NOMO-1 treated with DMSO at 0.1 percent for 48 hours (cell line): ENCODE measurements around the gene SCYL2.

Experiments
- DNase-seq: peaks from one replicate; lab custom pipeline; 2025; ENCODE audit not compliant: unreplicated experiment; lab: John Stamatoyannopoulos, UW

SCYL2 gene

DNA sequence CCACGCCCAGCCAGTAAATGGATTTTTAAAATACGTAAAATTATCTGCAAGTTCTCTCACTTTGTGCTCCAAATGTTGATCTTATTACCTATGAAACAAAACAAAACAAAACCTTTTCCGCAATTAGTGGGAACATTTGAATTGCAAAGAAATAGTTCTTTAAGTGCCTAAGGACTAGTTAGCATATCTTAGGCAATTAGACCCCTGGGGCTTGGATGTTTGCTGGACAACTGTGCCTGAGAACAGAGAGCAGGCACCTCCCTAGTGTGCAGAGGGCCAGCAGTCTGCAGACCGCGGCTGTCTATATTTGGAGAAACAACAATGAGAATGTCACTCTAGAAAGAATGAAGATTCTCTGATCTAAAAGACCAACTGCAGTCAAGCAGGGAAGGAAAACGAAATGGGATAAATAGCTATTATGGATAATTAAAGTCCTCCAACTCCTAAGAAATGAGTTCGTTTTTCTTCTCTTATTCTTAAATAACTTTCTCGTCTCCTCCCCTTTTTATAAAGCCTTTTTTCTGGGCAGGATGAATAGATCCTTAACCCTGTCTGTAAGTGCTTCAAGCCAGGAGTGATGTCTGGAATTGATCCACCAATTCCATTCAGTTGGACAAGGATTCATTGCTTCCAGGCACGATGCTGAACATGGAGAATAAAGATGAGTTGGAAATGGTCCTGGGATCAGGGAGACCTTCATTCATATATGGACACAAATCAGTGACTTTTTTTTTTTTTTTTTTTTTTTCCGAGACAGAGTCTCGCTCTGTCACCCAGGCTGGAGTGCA is 106.1 kb downstream of the SCYL2 start:
- no peak for DNase-seq

DNA sequence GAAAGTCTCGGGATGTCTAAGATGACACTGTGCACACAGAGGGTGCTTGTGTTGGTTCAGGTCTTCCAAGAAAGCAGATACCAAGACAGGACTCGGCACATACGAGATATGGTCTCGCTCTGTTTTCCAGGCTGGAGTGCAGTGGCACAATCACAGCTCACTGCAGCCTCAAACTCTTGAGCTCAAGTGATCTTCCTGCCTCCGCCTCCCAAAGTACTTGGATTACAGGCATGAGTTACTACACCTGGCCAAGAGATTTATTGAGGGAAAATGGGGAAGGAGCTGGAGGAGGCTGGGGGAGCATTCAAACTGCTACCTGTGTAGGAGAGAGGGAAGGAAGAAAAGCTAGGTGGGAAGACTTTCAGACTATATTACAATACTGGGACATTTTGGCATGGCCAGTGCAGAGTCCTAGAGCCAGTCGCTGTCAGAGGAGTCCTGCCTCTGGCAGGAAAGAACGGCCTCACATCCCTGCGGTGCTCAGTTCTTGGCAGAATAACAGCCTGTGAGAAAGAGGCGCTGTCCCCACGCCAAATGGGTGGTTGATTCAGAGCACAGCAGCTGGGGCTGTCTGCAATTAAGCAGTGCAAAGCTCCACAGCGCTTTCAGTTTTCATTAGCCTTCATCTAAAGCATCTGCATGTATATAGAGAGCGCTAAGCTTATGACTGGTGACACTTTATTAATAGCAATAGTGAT is 108.2 kb downstream of the SCYL2 start:
- DNase-seq = no peak

DNA sequence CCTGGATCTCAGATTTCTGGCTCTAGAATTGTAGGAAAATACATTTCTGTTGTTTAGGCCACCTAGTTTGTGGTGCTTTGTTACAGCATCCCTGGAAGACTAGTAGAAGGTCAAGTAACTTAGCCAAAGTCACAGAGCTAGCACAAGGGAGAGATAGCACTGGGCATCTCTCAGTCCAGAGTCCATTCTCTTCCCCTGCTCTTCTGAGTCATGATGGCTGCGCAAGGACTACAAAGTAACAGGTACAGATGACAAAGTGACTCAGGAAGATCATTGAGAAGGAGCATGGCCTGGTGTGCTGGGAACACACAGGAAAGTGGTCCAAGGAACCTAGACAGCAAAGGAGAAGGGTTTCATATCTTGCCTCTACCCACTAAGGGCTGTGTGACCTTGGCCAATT is 109.2 kb downstream of the SCYL2 start:
- DNase-seq = no peak

DNA sequence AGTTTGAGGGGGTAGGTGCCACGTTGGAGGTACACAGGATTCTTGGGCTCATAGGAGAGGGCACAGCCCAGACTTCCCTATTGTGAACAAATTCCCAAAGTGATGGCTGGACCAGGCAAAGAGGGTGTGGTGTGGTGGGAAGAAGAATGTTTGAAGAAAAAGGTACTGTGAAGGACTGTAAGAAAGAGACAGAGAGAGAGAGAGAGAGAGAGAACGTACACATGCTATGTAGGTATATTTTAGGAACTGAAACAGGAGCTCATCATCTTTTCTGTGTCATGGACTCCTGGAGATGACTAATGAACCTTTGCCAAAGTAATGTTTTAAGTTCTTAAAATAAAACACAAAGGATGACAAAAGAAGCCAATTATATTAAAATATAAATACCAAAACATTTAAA is 114.4 kb downstream of the SCYL2 start:
- DNase-seq = no peak

DNA sequence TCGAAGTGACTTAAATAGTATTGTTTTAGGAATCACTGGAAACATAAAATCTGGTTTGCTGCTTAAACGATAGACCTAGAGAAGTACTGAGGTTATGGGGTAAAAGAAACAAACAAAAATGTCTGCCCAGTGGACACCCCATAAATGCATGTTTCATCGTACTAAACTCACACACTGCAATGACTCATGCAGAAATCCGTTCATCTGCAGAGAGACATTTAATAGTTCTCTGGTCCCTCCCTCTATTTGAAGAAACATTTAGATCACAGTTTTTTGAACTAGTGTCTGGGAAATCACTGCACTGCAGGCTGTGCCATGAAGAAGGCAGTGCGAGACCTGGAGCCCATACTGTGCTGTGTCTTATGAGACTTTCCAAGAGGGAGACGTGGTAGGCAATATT is 115.4 kb downstream of the SCYL2 start:
- DNase-seq = no peak

DNA sequence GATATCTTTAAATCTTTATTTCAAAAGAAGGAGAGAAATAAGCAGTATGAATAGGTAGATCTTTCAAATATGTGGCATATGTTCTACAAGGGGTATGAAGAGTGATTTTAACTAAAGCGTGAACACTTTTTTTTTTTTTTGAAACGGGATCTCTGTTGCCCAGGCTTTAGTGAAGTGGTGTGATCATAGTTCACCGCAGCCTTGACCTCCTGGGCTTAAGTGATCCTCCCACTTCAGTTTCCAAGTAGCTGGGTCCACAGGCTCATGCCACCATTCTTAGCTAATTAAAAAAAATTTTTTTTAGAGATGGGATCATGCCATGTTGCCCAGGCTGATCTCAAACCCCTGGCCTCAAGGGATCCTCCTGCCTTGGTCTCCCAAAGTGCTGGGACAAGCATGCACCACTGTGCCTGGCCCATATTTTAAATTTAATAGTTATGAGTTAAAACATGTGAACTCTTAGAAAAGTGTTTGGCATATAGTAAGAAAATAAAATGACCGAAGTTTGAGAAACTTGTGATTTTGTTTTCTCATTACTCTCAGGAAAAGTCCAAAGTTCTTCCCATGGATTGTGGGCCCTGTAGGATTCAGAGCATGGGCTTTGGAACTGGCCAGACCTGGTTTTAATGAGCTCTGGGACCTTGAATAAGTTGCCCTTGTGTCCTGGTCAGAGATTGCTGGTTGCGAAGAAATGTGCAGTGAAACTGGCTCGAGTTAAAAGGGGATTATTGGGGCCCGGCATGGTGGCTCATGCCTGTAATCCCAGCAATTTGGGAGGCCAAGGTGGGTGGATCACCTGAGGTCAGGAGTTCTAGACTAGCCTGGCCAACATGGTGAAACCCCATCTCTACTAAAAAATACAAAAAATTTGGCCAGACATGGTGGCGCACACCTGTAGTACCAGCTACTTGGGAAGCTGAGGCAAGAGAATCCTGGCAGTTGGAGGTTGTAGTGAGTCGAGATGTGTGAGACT is 116.9 kb downstream of the SCYL2 start:
- no peak for DNase-seq

DNA sequence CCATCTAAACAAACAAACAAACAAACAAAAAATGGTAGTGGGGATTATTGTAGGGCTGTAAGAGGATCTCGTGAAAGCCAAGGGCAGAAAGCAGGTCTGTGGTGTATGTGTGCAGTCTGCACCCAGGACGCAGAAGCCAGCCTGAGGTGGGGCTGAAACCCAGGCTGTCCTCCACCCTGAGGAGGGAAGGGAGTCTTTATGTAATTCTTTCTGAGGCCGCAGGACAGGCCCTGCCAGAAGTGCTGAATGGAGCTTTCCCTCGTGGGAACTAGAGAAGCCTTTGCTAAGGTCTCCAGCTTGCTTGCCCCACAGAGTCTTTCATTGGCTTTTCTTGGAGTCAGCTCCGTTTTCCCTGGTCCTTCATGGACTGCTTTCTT is 117.6 kb downstream of the SCYL2 start:
- no peak for DNase-seq

DNA sequence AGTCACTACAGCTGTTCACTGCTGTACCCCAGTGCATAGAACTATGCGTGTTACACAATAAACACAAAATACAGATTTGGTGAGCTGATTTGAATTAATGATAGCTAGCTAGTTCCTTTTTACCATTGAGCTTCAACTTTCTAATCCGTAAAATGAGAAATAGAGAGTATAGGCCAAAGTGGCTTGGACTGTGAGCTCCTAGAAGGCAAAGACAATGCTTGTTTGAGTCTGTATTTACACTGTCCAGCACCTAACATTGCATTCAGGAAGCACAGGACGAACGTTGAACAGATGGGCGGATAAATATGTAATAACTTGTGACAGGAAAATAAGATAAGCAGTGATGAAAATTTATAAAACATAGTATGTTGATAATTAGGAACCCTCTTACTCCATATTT is 121.4 kb downstream of the SCYL2 start:
- DNase-seq = no peak
